ENCODE data around the gene GALNT13. TPM values are rescaled to one million over a fixed set of nuclear protein-coding genes. Genes with fewer than 3 reads are reported as not detected.

GALNT13 gene
- total RNA-seq, 2 donors from 2014 or later = 6.0 to 9.8 TPM

DNA sequence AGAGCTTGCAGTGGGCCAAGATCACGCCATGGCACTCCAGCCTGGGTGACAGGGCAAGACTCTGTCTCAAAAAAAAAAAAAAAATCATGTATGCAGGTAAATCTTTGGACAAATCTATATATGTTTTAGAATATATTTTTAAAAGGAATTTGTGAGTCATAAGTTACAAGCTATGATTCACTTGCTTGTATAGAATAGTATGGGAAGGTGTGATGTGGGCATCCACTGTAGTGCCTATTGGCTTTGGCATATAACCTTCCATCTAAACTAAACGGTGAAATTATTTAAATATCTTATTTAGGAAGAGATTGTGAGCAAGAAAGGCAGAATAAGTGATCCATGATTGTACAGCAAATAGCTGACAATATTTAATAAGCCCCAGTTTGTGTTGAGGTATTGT, 261.1 kb downstream of the GALNT13 start:
- H3K27me3 ChIP-seq (ENCODE audit: control insufficient read depth, insufficient read depth, low read length, poor library complexity, severe bottlenecking) = no peaks in the 10 kb centered on the region
- TF ChIP-seq, protein P1, sequence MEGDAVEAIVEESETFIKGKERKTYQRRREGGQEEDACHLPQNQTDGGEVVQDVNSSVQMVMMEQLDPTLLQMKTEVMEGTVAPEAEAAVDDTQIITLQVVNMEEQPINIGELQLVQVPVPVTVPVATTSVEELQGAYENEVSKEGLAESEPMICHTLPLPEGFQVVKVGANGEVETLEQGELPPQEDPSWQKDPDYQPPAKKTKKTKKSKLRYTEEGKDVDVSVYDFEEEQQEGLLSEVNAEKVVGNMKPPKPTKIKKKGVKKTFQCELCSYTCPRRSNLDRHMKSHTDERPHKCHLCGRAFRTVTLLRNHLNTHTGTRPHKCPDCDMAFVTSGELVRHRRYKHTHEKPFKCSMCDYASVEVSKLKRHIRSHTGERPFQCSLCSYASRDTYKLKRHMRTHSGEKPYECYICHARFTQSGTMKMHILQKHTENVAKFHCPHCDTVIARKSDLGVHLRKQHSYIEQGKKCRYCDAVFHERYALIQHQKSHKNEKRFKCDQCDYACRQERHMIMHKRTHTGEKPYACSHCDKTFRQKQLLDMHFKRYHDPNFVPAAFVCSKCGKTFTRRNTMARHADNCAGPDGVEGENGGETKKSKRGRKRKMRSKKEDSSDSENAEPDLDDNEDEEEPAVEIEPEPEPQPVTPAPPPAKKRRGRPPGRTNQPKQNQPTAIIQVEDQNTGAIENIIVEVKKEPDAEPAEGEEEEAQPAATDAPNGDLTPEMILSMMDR (conservative IDR thresholded peaks at IDR 0.05) = no peak
- no peaks in the 10 kb centered on the region for H3K9me3 Mint-ChIP-seq
- no peak overlapping the region for H3K27ac ChIP-seq (ENCODE audit: low read depth, low read length)
- H3K36me3 Mint-ChIP-seq (ENCODE audit: low read depth) = no peaks in the 10 kb centered on the region
- H3K27ac Mint-ChIP-seq = no peak overlapping the region
- H3K9me3 ChIP-seq (ENCODE audit: control insufficient read depth, low read length) = no peaks in the 10 kb centered on the region
- no peak overlapping the region for H3K9ac ChIP-seq (ENCODE audit: extremely low read depth, low read length, poor library complexity, severe bottlenecking)
- no peaks in the 10 kb centered on the region for H3K4me1 Mint-ChIP-seq
- H3K36me3 ChIP-seq (ENCODE audit: control insufficient read depth, insufficient read depth, low read length) = no peaks in the 10 kb centered on the region
- H3K4me3 ChIP-seq (ENCODE audit: low read length) = no peak overlapping the region
- no peak for DNase-seq
- H3K4me1 ChIP-seq (ENCODE audit: control insufficient read depth, insufficient read depth, low read length) = no peaks in the 10 kb centered on the region
- no peaks in the 10 kb centered on the region for H3K27me3 Mint-ChIP-seq (ENCODE audit: insufficient read depth)
- 80% methylated on average over 2 of the region's 2 CpGs; no CpG with 5 or more reads in 1 of the 2 experiments for WGBS, 2 experiments (ENCODE audit: insufficient coverage in 1 of 2, insufficient read length in 1 of 2)
- no peak overlapping the region for H3K4me3 Mint-ChIP-seq

DNA sequence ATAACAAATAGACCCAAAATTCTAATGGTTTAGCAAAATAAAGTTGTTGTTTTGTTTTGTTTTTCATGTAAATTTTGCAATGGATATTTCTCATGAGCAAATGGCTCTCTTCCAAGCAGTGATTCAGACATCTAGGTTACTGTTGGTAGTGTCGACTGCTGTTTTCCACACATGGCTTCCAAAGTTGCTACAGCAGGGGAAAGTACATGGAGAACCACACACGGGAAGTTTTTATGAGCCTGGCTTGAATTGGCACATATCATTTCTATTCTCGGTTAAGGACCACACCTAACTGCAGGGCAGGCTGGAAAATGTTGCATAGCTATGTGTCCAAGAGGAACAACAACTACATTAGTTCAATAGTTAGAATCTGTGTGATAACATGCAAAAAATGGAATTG, 262.1 kb downstream of the GALNT13 start:
- H3K27me3 ChIP-seq (ENCODE audit: control insufficient read depth, insufficient read depth, low read length, poor library complexity, severe bottlenecking) = no peaks in the 10 kb centered on the region
- no peak overlapping the region for H3K9ac ChIP-seq (ENCODE audit: extremely low read depth, low read length, poor library complexity, severe bottlenecking)
- Mint-ChIP-seq H3K4me3 (no peak overlapping the region), H3K4me1 (no peaks in the 10 kb centered on the region), H3K36me3 (ENCODE audit: low read depth) (no peaks in the 10 kb centered on the region), H3K27me3 (ENCODE audit: insufficient read depth) (no peaks in the 10 kb centered on the region), H3K27ac (no peak overlapping the region), H3K9me3 (no peaks in the 10 kb centered on the region)
- H3K4me1 ChIP-seq (ENCODE audit: control insufficient read depth, insufficient read depth, low read length) = no peaks in the 10 kb centered on the region
- H3K4me3 ChIP-seq (ENCODE audit: low read length) = no peak overlapping the region
- no peak overlapping the region for H3K27ac ChIP-seq (ENCODE audit: low read depth, low read length)
- WGBS, 2 experiments (ENCODE audit: insufficient coverage in 1 of 2, insufficient read length in 1 of 2) = 74% methylated on average over 3 of the region's 3 CpGs; no CpG with 5 or more reads in 1 of the 2 experiments
- H3K36me3 ChIP-seq (ENCODE audit: control insufficient read depth, insufficient read depth, low read length) = no peaks in the 10 kb centered on the region
- DNase-seq = no peak
- no peaks in the 10 kb centered on the region for H3K9me3 ChIP-seq (ENCODE audit: control insufficient read depth, low read length)
- TF ChIP-seq, protein P1 (conservative IDR thresholded peaks at IDR 0.05) = no peak

DNA sequence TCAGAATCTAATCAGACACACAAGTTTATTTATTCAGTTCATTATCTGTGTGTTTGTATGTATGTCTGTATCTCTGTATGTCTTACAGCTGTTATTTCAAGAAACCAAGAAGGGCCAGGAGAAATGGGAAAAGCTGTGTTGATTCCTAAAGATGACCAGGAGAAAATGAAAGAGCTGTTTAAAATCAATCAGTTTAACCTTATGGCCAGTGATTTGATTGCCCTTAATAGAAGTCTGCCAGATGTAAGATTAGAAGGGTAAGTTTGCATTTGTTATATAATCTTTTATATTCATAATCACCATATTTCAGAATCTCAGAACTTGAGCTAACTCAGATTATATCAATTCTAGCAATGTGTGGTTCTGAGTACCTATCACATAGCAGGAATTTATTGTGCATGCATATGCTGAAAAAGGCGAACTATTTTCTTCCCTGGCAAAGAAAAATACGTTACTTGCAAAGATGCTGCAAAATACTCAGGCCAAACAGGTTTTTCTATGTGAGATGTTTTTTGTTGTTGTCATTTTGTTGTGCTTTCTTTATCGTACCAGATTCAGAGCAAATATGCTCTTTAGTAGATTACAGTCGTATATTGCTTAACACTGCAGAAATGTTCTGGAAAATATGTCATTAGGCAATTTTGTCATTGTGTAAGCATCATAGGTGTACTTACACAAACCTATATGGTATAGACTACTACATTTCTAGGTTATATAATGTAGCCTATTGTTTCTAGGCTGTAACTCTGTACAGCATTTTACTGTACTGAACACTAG, 268.7 kb downstream of the GALNT13 start:
- H3K4me1 Mint-ChIP-seq = no peaks in the 10 kb centered on the region
- no peak for DNase-seq
- H3K4me3 ChIP-seq (ENCODE audit: low read length) = no peak overlapping the region
- TF ChIP-seq, protein P1 (conservative IDR thresholded peaks at IDR 0.05) = no peak
- no peaks in the 10 kb centered on the region for H3K4me1 ChIP-seq (ENCODE audit: control insufficient read depth, insufficient read depth, low read length)
- no peaks in the 10 kb centered on the region for H3K27me3 ChIP-seq (ENCODE audit: control insufficient read depth, insufficient read depth, low read length, poor library complexity, severe bottlenecking)
- H3K9me3 Mint-ChIP-seq = no peaks in the 10 kb centered on the region
- 92 to 94% methylated on average over 2 to 4 of the region's 4 CpGs for WGBS, 2 experiments (ENCODE audit: insufficient coverage in 1 of 2, insufficient read length in 1 of 2)
- no peaks in the 10 kb centered on the region for H3K27me3 Mint-ChIP-seq (ENCODE audit: insufficient read depth)
- no peak overlapping the region for H3K27ac Mint-ChIP-seq
- no peak overlapping the region for H3K9ac ChIP-seq (ENCODE audit: extremely low read depth, low read length, poor library complexity, severe bottlenecking)
- H3K9me3 ChIP-seq (ENCODE audit: control insufficient read depth, low read length) = no peaks in the 10 kb centered on the region
- no peaks in the 10 kb centered on the region for H3K36me3 Mint-ChIP-seq (ENCODE audit: low read depth)
- H3K27ac ChIP-seq (ENCODE audit: low read depth, low read length) = no peak overlapping the region
- H3K36me3 ChIP-seq (ENCODE audit: control insufficient read depth, insufficient read depth, low read length) = no peaks in the 10 kb centered on the region
- H3K4me3 Mint-ChIP-seq = no peak overlapping the region
